GM10248 (cell line): Measurements from ENCODE around the gene MILR1.
"Not testable (repeated sequence)": the region's sequence is repeated elsewhere in the genome, so short reads cannot be mapped to it uniquely, and the experiment has no call there.

Experiments
- CTCF ChIA-PET: fragments of 300-600 bp; sonication (Branson Sonifier 250); formaldehyde crosslinking; extraction: SDS; loops from one replicate; lab custom pipeline; 2021; ENCODE audit warnings: antibody characterized with exemption; lab: Yijun Ruan, JAX
- POLR2A ChIA-PET: fragments of 350-650 bp; sonication (Branson Sonifier 250); formaldehyde crosslinking; extraction: SDS; loops from one replicate; lab custom pipeline; 2020; ENCODE audit warnings: antibody characterized with exemption; lab: Yijun Ruan, JAX
- DNase-seq: peaks from one replicate; pipeline ENCODE4 v3.0.0; 2012; ENCODE audit errors: extremely low spot score
- CTCF ChIP-seq: IDR thresholded peaks from 2 replicates; pipeline ENCODE4 v1.5.1; 2012; ENCODE audit warnings: mild to moderate bottlenecking, low read depth; ENCODE audit errors: extremely low read depth, missing control alignments, control extremely low read depth

Gene MILR1

GRCh38 chr17:64461788-64462187 is 12.9 kb downstream of the MILR1 start:
- TF ChIP-seq CTCF: no peak
- POLR2A ChIA-PET: no interaction called here

GRCh38 chr17:64466019-64466735 is 17.3 kb downstream of the MILR1 start:
- DNase-seq: no peak
- POLR2A ChIA-PET: no interaction called here
- no peak for TF ChIP-seq CTCF
- CTCF ChIA-PET: interaction anchor here (1.1 to 3.8 kb wide), 2 partner anchors 12 to 47 kb away, joined by 3 to 11 read pairs; no protein-coding TSS in a partner anchor

More at GRCh38 chr17:64461788-64462187, 12.9 kb downstream of the MILR1 start:
- CTCF ChIA-PET: no interaction called here
- no peak for DNase-seq

GRCh38 chr17:64466834-64467233 is 17.9 kb downstream of the MILR1 start:
- CTCF ChIA-PET: interaction anchor here (1.1 to 3.8 kb wide), 2 partner anchors 13 to 47 kb away, joined by 3 to 11 read pairs; no protein-coding TSS in a partner anchor
- DNase-seq, POLR2A ChIA-PET: not testable (repeated sequence)

- CTCF ChIA-PET: interaction anchor here (1.0 to 1.1 kb wide), 3 partner anchors 14 to 50 kb away, joined by 3 to 4 read pairs (median 3); no protein-coding TSS in a partner anchor
- no peak for TF ChIP-seq CTCF
- no peak for DNase-seq
- POLR2A ChIA-PET: interaction anchor here (0.5 kb wide), 1 partner anchor 367 kb away, joined by 3 read pairs; no protein-coding TSS in a partner anchor
Observed at GRCh38 chr17:64470625-64471024, 21.7 kb downstream of the MILR1 start.

- CTCF ChIA-PET: interaction anchor here (1.1 kb wide), 1 partner anchor 21 kb away, joined by 3 read pairs; no protein-coding TSS in a partner anchor
- POLR2A ChIA-PET: no interaction called here
Observed at GRCh38 chr17:64471440-64471839, 22.5 kb downstream of the MILR1 start.

GRCh38 chr17:64472564-64472963 is 23.6 kb downstream of the MILR1 start:
- ChIA-PET CTCF (no interaction called here), POLR2A (no interaction called here)
- no peak for DNase-seq
- TF ChIP-seq CTCF: no peak

More at GRCh38 chr17:64471440-64471839, 22.5 kb downstream of the MILR1 start:
- DNase-seq: no peak
- no peak for TF ChIP-seq CTCF

GRCh38 chr17:64477849-64478248 is 28.9 kb downstream of the MILR1 start:
- TF ChIP-seq CTCF: no peak
- ChIA-PET POLR2A (interaction anchor here (1.3 kb wide), 1 partner anchor 28 kb away, joined by 7 read pairs; the partner anchor contains the start of gene DDX5), CTCF (interaction anchor here (1.6 to 8.7 kb wide), 3 partner anchors 14 to 58 kb away, joined by 3 to 58 read pairs (median 39); no protein-coding TSS in a partner anchor)
- DNase-seq: no peak
